GM12872 (cell line): ENCODE data around the gene CAMK1D.

Experiments used
- CTCF ChIP-seq: IDR thresholded peaks from 3 replicates; pipeline ENCODE4 v1.5.1; 2011; ENCODE audit warnings: low read depth, mild to moderate bottlenecking, low read length, moderate library complexity; ENCODE audit not compliant: insufficient read depth

The CAMK1D gene

GRCh38 chr10:12622691-12623090, 273.3 kb downstream of the CAMK1D start:
- no peak for TF ChIP-seq CTCF

DNA sequence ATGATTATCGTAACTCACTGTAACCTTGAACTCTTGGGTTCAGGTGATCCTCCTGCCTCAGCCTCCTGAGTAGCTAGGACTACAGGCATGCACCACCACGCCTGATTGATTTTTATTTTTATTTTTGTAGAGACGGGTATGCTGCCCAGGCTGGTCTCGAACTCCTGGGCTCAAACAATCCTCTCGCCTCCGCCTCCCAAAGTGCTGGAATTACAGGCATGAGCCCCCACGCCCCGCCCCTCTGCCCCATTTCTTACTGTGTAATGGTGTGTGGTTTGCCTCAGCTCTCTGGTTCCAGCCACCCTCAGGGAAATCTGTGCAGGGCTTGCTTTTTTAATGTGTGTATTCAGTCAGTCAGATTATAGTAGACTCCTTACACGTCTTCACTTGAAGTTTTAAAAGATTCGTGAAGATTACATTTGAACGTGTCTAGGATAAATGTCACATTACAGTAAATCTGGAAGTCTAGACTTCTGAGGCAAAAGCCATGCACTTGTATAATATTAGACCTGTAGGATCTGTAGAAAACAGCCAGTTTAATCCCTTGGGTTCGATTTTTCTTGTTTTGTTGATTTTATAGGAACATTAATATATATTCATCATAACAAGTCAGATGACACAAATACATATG, 276.2 kb downstream of the CAMK1D start:
- TF ChIP-seq CTCF = no peak

DNA sequence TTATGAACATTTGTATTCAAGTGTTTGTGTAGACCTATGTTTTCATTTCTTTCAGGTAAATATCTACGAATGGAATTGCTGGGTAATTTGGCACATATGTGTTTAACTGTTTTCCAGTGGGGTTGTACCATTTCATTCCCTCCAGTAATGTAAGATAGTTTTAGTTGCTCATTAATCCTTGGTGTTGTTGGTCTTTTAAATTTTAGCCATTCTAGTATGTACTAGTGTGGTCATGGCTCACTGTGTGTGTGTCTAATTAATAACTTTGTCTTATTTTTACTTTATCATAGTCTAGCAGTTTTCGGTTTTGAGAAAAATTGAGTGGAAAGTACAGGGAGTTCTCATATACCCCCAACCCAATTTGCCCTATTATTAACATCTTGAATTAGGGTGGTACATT, 278.8 kb downstream of the CAMK1D start:
- no peak for TF ChIP-seq CTCF

DNA sequence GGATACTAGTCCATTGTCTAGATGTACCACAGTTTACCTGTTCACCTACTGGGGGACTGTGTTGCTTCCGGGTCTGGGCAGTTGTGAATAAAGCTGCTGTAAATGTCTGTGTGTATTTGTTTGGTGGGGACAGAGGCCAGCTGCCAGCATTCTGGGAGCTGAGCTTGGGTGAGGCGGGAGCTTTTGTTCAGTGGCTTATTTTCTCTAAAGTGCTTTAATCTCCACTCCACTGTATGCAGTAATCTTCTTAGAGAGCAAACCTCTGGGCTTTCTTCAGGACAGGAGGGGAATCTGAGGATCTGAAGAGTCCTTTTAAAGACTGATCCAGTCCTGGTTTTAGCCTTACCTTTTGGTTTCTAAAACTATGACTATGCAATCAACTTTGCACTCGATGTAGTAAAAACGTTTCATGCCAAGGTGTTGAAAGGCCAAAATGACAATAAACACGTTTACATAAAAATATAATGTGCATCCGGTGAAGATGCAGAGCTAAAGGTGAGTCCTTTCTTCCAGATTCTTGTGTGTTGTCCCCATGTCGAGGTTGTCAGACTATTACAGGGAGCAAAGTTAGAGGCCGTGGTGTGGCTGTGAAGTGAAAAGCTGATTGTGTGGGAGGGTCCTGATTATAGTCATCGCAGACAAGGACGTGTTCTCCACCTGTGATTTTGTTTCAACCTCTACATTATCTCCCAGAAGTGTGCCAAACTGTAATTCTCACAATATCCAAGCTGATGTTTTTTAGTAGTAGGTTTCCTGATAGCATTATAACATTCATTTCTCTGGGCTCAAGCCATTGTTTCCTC, 279.8 kb downstream of the CAMK1D start:
- no peak for TF ChIP-seq CTCF

GRCh38 chr10:12629767-12630165, 280.4 kb downstream of the CAMK1D start:
- TF ChIP-seq CTCF = no peak

DNA sequence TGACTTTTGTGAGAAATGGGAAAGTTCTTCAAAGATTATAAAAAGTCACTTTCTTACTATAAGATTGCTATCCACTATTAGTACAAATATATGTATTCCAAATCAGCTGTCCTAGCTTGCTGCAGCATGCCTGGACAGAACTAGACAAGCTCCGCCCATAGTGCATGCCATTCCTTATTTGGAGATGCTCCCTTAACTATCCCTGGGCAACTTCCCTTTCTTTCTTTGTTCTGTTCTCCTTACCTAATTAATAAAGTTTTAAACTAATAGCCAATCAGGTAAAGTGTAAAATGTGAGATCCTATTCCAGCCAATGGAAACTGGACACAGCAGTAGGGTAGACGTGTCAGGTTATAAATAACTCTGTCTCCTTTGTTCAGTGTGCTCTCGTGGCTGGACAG, 281.9 kb downstream of the CAMK1D start:
- no peak for TF ChIP-seq CTCF

DNA sequence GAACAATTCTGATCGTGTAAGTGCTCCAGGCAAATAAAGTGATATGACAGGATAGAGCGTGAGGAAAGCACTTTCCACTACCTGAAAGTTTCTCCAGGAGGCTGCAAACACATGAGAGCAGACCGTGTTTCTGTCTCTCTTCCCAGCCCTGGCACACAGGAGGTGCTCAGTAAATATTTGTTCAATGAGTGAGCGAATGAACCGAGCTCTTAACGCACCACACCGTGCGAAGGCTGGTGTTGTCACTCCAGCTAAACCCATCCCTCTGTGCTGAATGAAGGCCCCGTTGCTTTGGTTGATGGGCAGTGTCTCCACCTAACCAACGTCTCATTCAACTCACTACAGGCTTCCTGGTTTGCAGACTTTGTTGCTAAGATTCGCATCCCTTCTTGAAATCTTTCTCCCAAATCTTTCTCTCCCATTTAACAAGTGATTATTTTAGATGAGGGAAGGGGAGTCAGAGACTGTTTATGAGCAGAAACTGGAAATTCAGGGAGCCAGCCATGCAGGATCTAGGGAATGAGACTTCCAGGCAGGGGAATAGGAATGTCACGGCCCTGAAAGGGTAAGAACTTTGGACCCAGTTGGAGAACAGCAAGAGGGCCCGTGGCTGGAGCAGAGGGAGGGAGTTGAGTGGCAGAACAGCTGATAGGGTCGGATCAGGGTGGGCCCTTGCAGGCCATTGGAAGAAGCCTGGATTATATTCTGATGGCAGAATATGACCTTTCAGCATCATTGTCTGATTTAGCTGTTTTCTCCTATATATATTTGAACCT, 282.6 kb downstream of the CAMK1D start:
- no peak for TF ChIP-seq CTCF
